GM12801 (cell line): ENCODE measurements around the gene WFDC2.

ENCODE experiments used
- CTCF ChIP-seq: IDR thresholded peaks from one replicate; pipeline ENCODE4 v1.5.1; 2011; ENCODE audit warnings: control low read depth; ENCODE audit not compliant: insufficient read length; ENCODE audit errors: extremely low read depth

WFDC2 gene

DNA sequence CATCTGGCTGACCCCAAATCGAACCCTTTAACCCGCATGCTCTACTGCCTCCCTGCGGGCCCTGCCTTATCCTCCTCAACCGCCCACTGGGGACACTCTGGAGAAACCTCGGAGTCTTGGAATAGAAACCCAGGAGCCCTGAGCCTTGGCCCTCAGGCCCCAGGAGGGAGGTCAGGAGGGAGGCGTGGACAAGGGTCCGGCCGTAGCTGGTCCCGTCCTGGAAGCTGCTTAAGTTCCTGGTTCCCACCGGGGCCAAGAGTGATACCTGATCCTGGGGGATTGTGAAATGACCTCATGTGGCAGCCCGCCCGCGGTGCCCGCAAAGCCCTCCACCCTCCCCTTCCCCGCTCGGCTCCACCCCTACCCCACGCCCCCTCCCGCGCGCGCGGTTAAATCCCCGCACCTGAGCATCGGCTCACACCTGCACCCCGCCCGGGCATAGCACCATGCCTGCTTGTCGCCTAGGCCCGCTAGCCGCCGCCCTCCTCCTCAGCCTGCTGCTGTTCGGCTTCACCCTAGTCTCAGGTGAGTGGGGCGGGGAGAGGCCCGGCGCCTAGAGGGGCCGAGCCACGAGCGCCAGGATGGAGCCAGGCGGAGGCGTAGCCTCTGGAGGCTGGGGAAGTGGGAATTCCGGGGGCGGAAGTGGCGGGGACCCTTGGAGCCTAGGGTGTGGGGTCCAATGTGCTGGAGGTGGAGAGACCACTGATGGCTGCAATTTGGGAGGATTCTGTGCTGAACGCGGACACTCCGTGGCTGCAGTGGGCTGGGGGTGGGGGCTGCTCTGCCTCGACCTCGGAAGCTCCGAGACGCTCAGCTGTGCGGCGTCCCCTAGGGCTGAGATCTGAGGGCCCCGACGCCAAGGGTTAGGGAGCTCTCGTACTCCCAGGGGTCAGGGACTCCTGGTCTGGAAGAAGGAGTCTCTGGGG lies at the start of gene WFDC2:
TSS of gene WFDC2 (plus strand) at position 418 of the 926 bp plus-strand sequence. CDS start at position 447, 29 bp downstream.
- no peak for TF ChIP-seq CTCF

DNA sequence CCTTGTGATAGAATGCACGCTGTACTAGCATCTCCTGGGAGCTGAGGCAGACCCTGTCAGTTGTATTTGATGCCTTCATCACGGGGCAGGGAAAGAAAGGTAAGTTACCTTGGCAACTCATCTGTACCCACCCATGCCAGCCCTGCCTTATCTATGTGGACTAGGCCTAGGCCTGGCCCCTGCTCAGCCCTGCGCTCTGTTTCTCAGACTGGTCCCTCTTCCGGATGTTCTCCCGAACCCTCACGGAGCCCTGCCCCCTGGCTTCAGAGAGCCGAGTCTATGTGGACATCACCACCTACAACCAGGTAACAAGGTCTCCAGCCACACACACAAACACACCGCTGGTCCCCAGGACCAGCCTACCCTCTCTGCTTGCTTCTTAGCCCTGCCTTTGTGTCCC lies 49.4 kb upstream of the WFDC2 start:
- TF ChIP-seq CTCF = no peak

- no peak for TF ChIP-seq CTCF
Measured at GRCh38 chr20:45423700-45424099, 45.9 kb upstream of the WFDC2 start.

- no peak for TF ChIP-seq CTCF
Measured at GRCh38 chr20:45425561-45425960, 44.0 kb upstream of the WFDC2 start.

DNA sequence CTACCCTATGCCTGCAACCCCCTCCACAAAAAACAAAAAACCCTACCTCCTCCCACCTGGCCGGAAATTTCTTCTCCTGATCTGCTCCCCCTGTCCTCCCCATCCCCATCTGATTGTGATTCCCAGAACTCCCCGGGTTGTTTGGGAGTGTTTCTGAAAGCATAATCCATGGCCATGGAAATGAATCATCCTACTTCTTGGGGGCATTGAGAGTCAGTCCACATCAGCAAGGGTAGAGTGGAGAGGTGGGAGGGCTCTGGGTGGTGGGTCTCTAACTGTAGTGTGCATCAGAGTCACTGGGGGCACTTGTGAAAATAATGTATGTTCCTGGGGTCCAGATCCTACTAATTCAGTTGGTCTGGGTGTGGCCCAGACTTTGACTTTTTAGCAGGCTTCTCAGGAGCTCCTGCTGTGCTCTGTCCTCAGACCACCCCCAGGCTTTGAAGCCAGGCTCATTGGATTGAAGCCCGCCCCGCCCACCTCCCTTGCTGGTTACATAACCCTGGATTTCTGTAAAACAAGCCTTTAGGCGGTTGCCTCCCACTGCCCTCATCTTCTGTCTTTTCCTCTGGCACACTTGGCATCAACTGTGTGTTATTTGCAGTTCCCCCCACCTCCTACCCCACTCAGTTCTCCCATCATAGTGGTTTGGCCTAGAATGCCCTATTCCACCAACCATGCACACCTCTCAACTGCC lies 43.1 kb upstream of the WFDC2 start:
- TF ChIP-seq CTCF = no peak

GRCh38 chr20:45427236-45428149 lies 42.1 kb upstream of the WFDC2 start:
- TF ChIP-seq CTCF = no peak

DNA sequence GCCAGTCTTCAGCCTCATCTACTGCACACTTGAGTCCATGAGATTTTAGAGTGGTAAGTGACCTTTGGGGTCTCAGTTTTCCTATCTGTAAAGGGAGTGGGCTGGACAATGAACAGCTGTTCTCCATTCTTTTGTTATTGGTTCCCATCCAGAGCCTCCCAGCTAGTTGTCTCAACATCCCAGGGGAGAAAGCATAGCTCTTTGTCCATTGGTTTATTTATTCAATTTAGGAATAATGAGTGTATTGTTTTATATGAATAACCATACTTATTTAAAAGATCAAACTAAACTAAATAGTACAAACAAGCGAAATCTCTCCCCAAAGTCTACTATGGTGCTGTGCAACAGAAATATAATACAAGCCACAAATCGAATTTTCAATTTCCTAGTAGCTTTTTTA lies 39.9 kb upstream of the WFDC2 start:
- no peak for TF ChIP-seq CTCF
